BE2C (cell line): ENCODE results near the gene ESRRA.

ENCODE experiments used
- DNase-seq: peaks from one replicate; pipeline ENCODE4 v3.0.0-alpha.2; 2020
- H3K27me3 ChIP-seq: fragments of 250-450 bp; sonication (Bioruptor Pico); 2 replicates; pipeline ENCODE4 v1.5.1; 2020; ENCODE audit warnings: mild to moderate bottlenecking
- H3K36me3 ChIP-seq: fragments of 250-450 bp; sonication (Bioruptor Pico); 2 replicates; pipeline ENCODE4 v1.5.1; 2020; ENCODE audit warnings: mild to moderate bottlenecking
- H3K4me1 ChIP-seq: fragments of 250-450 bp; sonication (Bioruptor Pico); 2 replicates; pipeline ENCODE4 v1.5.1; 2020
- H3K4me3 ChIP-seq: 2 replicates; pipeline ENCODE4 v1.5.1; 2011; ENCODE audit warnings: low read depth, low read length
- H3K9me3 ChIP-seq: fragments of 250-450 bp; sonication (Bioruptor Pico); 2 replicates; pipeline ENCODE4 v1.5.1; 2020
- TF ChIP-seq, protein P1 (sequence below): IDR thresholded peaks from 2 replicates; pipeline ENCODE4 v1.5.1; 2012; ENCODE audit warnings: mild to moderate bottlenecking, low read depth, low read length

The ESRRA gene

DNA sequence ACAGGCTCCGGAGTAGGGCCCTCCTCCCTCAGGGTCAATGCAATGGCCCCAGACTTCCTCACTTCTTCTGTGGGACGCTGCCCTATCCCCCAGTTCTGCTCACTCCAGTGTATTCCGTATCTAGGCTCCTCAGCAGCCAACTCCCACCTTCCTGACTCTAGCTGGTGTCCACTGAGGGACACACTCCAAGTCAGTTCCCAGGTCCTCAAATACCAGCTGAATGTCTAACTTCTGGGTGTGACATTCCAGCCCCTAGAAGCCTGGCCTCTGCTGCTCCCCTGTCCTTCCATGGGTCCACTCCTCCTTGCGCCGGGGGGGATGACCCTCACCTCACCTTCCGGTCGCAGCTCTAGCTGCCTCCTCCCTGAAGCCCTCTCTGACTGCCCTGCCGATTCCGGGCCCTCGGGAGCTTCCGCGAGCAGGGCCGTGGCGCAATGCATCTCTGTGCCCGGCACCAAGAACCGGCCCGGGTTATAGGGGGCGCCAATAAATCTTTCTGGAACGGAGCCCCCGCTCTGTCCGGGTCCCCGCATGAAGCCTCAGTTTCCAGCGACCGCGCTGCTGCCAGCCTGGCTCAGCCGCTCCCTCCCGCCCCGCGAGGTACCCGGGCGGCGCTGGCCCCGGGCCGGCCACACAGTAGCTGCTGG lies 36.3 kb upstream of the ESRRA start:
- H3K9me3 ChIP-seq = no peaks in the 10 kb centered on the region
- peak overlapping the region; percentile 59 for H3K4me3 ChIP-seq
- H3K27me3 ChIP-seq = no peaks in the 10 kb centered on the region
- DNase-seq = no peak
- peaks cover 3% of the 10 kb centered on the region; the same call in 1 of the 2 replicates for H3K36me3 ChIP-seq
- H3K4me1 ChIP-seq = peaks cover 8% of the 10 kb centered on the region
- TF ChIP-seq, protein P1, sequence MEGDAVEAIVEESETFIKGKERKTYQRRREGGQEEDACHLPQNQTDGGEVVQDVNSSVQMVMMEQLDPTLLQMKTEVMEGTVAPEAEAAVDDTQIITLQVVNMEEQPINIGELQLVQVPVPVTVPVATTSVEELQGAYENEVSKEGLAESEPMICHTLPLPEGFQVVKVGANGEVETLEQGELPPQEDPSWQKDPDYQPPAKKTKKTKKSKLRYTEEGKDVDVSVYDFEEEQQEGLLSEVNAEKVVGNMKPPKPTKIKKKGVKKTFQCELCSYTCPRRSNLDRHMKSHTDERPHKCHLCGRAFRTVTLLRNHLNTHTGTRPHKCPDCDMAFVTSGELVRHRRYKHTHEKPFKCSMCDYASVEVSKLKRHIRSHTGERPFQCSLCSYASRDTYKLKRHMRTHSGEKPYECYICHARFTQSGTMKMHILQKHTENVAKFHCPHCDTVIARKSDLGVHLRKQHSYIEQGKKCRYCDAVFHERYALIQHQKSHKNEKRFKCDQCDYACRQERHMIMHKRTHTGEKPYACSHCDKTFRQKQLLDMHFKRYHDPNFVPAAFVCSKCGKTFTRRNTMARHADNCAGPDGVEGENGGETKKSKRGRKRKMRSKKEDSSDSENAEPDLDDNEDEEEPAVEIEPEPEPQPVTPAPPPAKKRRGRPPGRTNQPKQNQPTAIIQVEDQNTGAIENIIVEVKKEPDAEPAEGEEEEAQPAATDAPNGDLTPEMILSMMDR = no peak

DNA sequence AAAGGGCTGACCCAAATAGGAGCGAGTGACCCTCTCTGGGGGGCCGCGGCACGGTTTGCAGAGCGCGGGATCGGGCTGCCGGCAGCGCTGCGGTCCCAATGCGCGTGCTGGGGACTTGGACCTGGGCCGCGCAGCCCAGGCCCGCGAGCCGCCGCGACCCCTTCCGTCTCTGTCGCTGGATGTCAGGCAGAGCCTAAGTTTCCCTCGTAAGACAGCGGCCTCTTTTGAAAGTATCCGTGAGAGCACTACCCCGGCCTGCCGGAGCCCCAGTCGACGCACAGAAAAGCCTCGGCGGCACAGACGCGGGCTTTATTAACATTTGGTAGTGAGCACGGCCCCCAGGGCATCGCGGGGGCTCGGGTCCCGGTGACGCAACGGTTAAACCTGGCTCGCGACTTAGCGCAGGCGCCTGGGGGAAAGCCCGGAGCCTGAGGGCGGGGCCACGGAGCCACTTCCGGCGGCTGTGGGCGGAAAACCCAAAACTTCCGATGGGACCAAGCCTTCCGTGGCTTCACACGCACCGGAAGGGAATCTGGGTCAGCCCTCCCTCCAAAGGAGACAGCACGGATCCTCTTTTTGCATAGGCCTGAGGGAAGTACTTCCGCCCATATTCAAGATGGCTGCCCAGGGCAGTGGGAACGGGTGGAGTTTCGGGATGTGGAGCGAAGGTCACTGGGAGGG lies 35.6 kb upstream of the ESRRA start:
- Histone ChIP-seq H3K36me3 (peaks cover 3% of the 10 kb centered on the region; the same call in 1 of the 2 replicates), H3K4me3 (peak overlapping the region; percentile 77), H3K27me3 (no peaks in the 10 kb centered on the region), H3K9me3 (no peaks in the 10 kb centered on the region), H3K4me1 (peaks cover 5% of the 10 kb centered on the region)
- DNase-seq = peak; percentile 92
- TF ChIP-seq, protein P1 = no peak

DNA sequence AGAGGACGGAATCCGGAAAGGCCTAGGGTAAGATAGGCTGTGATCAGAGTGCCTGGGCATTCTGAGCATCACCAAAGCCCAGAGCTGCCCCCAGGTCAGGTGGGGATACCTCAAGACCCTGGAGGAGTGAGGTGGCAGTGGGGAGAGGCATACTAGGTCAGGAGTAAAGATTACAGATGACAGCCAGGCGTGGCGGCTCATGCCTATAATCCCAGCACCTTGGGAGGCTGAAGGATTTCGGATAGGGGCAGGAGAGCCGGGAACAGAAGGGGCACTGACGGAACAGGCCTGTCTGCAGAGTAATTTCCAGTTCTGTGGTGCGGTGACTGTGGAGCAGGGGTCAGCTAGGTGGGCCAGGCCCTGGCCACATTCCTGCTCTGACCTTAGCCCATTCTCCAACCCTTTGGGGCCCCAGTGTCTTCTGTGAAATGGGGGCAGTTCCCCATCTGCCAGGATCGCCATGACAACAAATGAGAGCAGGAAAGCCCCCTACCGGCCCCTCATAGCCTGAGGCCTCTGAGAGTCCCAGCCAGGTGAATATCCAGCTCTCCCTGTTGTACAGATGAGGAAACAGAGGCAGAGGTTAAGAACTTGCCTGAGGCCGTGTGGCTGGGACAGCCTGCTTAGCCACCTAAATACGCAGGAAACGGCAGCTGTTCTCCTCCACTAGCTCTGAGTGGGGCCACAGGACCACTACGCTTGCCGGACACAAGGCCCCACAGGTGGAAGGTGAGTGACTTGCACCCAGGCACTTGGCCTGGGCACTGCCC lies 30.1 kb upstream of the ESRRA start:
- no peaks in the 10 kb centered on the region for H3K36me3 ChIP-seq
- DNase-seq = no peak
- TF ChIP-seq, protein P1 = no peak
- H3K27me3 ChIP-seq = no peaks in the 10 kb centered on the region
- no peaks in the 10 kb centered on the region for H3K9me3 ChIP-seq
- H3K4me3 ChIP-seq = no peak overlapping the region
- H3K4me1 ChIP-seq = no peaks in the 10 kb centered on the region

DNA sequence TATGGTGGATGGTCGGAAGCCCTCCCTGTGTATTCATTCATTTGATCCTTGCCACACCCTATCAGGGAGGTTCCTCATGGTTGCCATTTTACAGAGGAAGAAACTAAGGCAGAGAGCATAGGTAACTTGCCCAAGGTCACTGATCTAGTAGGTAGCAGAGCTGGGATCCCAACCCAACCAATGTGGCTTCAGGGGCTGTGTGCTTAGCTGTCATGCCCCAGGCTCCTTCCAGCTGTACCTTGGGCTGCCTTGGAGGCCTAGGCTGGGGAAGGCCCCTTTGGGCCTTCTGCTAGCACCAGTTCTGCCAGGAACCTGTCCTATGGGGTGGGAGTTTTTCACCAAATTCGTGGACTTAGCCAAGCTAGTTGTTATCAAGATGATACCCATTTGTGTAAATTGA lies 29.5 kb upstream of the ESRRA start:
- Histone ChIP-seq H3K4me1 (no peaks in the 10 kb centered on the region), H3K9me3 (no peaks in the 10 kb centered on the region), H3K36me3 (no peaks in the 10 kb centered on the region), H3K27me3 (no peaks in the 10 kb centered on the region), H3K4me3 (no peak overlapping the region)
- TF ChIP-seq, protein P1 = no peak
- no peak for DNase-seq

DNA sequence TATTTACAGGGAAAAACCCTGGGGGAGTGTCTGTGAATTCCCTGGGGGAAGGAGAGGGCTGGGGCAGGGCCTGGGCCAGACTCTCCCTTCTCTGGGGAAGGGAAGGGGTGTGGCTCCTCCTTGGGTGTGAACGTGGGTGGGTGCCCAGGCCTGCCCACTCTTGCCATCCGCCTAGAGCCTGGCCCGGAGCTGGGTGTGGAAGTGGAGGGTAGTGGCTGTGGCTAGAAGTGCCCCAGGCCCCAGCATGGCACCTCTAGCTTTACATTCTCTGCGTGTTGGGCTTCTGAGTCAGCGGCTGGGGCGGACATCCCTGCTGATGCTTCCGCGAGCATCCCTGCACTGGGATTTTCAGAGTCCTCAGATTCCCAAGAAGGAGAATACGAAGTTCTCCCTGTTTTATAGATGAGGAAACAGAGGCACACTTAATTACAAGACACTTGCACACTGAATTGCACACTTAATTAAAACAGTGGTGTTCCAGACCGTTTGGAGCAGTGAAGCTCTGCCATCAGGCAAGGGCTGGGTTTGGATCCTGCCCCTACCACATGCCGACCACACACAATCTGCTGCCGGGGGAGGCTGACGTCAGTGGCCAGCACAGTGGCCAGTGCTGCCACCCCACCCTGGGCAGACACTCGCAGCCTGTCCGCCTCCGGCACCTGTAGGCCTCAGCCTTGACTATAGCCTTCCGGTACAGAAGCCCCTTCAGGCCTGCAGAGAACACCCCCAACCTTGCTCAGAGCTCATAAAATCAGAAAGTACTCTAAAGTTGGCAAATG lies 28.5 kb upstream of the ESRRA start:
- H3K27me3 ChIP-seq = no peaks in the 10 kb centered on the region
- DNase-seq = no peak
- H3K4me3 ChIP-seq = no peak overlapping the region
- TF ChIP-seq, protein P1 = no peak
- no peaks in the 10 kb centered on the region for H3K9me3 ChIP-seq
- no peaks in the 10 kb centered on the region for H3K4me1 ChIP-seq
- no peaks in the 10 kb centered on the region for H3K36me3 ChIP-seq
